ENCODE data around the gene GPR55.

- TF ChIP-seq POLR2A (IDR thresholded peaks at IDR 0.05), result no peak
- TF ChIP-seq CTCF (IDR thresholded peaks at IDR 0.05), result no peak
Observed at GRCh38 chr2:230893841-230894781, 30.9 kb downstream of the GPR55 start.
